ENCODE results near the gene LRRC10B. TPM values are rescaled to one million over a fixed set of nuclear protein-coding genes. Genes with fewer than 3 reads are reported as not detected.

The LRRC10B gene
- total RNA-seq, 4 donors from 2014 or later, result 1.1 to 2.0 (median 1.7) TPM

GRCh38 chr11:61509043-61510029 lies 787 bp downstream of the LRRC10B start:
- DNase-seq (ENCODE audit: low spot score) (no peak), ATAC-seq (ENCODE audit: low FRiP score) (peak; percentile 31)
- TF ChIP-seq CTCF (IDR thresholded peaks at IDR 0.05), result no peak

GRCh38 chr11:61510166-61510919 lies 1.8 kb downstream of the LRRC10B start:
- ATAC-seq (ENCODE audit: low FRiP score), result no peak
- no peak for DNase-seq (ENCODE audit: low spot score)
- no peak for TF ChIP-seq CTCF (IDR thresholded peaks at IDR 0.05)

GRCh38 chr11:61510974-61511373 lies 2.4 kb downstream of the LRRC10B start:
- DNase-seq (ENCODE audit: low spot score) (no peak), ATAC-seq (ENCODE audit: low FRiP score) (no peak)
- TF ChIP-seq CTCF (IDR thresholded peaks at IDR 0.05), result no peak

GRCh38 chr11:61511383-61511782 lies 2.8 kb downstream of the LRRC10B start:
- no peak for ATAC-seq (ENCODE audit: low FRiP score)
- DNase-seq (ENCODE audit: low spot score), result no peak
- no peak for TF ChIP-seq CTCF (IDR thresholded peaks at IDR 0.05)

GRCh38 chr11:61512435-61512834 lies 3.9 kb downstream of the LRRC10B start:
- no peak for ATAC-seq (ENCODE audit: low FRiP score)
- TF ChIP-seq CTCF (IDR thresholded peaks at IDR 0.05), result no peak
- DNase-seq (ENCODE audit: low spot score), result no peak

GRCh38 chr11:61513143-61513765 lies 4.7 kb downstream of the LRRC10B start:
- DNase-seq (ENCODE audit: low spot score), result no peak
- ATAC-seq (ENCODE audit: low FRiP score), result no peak
- no peak for TF ChIP-seq CTCF (IDR thresholded peaks at IDR 0.05)

All from omental fat pad (tissue), 4 donors.